NOMO-1 treated with dmso at 0.1 percent for 144 hours (cell line): ENCODE results near the gene BBS1.
"Not testable (repeated sequence)": the region's sequence is repeated elsewhere in the genome, so short reads cannot be mapped to it uniquely, and the experiment has no call there.

Source experiments
- DNase-seq: peaks from one replicate; lab custom pipeline; 2025; ENCODE audit not compliant: unreplicated experiment; lab: John Stamatoyannopoulos, UW

The BBS1 gene

GRCh38 chr11:66569076-66569475, 58.6 kb downstream of the BBS1 start:
- no peak for DNase-seq

- DNase-seq, result no peak
These were observed 59.8 kb downstream of the BBS1 start for GRCh38 chr11:66570079-66570849.

- no peak for DNase-seq
These were observed 60.4 kb downstream of the BBS1 start for GRCh38 chr11:66570850-66571180.

GRCh38 chr11:66579017-66579606, 68.7 kb downstream of the BBS1 start:
- peak; percentile 27 for DNase-seq

GRCh38 chr11:66580803-66581202, 70.4 kb downstream of the BBS1 start:
- no peak for DNase-seq

- DNase-seq, result no peak
These were observed 70.8 kb downstream of the BBS1 start for GRCh38 chr11:66581261-66581660.

- DNase-seq, result not testable (repeated sequence)
These were observed 72.2 kb downstream of the BBS1 start for GRCh38 chr11:66582565-66583147.
